ENCODE measurements around the gene CRY2.

The CRY2 gene

GRCh38 chr11:45917623-45918330, 70.5 kb downstream of the CRY2 start, which contains the start of gene PEX16:
TSS of gene PEX16 (minus strand) at chr11:45917877. CDS start at chr11:45917811, 66 bp downstream.
- TF ChIP-seq GATA3 (IDR thresholded peaks at IDR 0.05; ENCODE audit: low read depth, low read length) (no peak), GATA2 (IDR thresholded peaks at IDR 0.05; ENCODE audit: low read depth, low read length) (no peak)

GRCh38 chr11:45918331-45918941, 71.2 kb downstream of the CRY2 start:
- TF ChIP-seq GATA2 (IDR thresholded peaks at IDR 0.05; ENCODE audit: low read depth, low read length) (no peak), GATA3 (IDR thresholded peaks at IDR 0.05; ENCODE audit: low read depth, low read length) (no peak)

GRCh38 chr11:45918962-45919675, 71.8 kb downstream of the CRY2 start:
- TF ChIP-seq GATA3 (IDR thresholded peaks at IDR 0.05; ENCODE audit: low read depth, low read length) (no peak), GATA2 (IDR thresholded peaks at IDR 0.05; ENCODE audit: low read depth, low read length) (no peak)

- TF ChIP-seq GATA3 (IDR thresholded peaks at IDR 0.05; ENCODE audit: low read depth, low read length) (no peak), GATA2 (IDR thresholded peaks at IDR 0.05; ENCODE audit: low read depth, low read length) (no peak)
Measured at GRCh38 chr11:45919806-45920530, 72.7 kb downstream of the CRY2 start.

GRCh38 chr11:45920531-45921477, 73.5 kb downstream of the CRY2 start:
- no peak for TF ChIP-seq GATA2 (IDR thresholded peaks at IDR 0.05; ENCODE audit: low read depth, low read length)
- no peak for TF ChIP-seq GATA3 (IDR thresholded peaks at IDR 0.05; ENCODE audit: low read depth, low read length)

- TF ChIP-seq GATA2 (IDR thresholded peaks at IDR 0.05; ENCODE audit: low read depth, low read length) (no peak), GATA3 (IDR thresholded peaks at IDR 0.05; ENCODE audit: low read depth, low read length) (no peak)
Measured at GRCh38 chr11:45921561-45922424, 74.5 kb downstream of the CRY2 start.

GRCh38 chr11:45922425-45923082, 75.3 kb downstream of the CRY2 start, which contains the start of gene LARGE2:
TSS of gene LARGE2 (plus strand) at chr11:45922656. CDS start at chr11:45922883, 227 bp downstream.
- TF ChIP-seq GATA2 (IDR thresholded peaks at IDR 0.05; ENCODE audit: low read depth, low read length) (no peak), GATA3 (IDR thresholded peaks at IDR 0.05; ENCODE audit: low read depth, low read length) (no peak)

- TF ChIP-seq GATA2 (IDR thresholded peaks at IDR 0.05; ENCODE audit: low read depth, low read length) = no peak
- TF ChIP-seq GATA3 (IDR thresholded peaks at IDR 0.05; ENCODE audit: low read depth, low read length) = no peak
Measured at GRCh38 chr11:45924036-45924915, 77.0 kb downstream of the CRY2 start.

GRCh38 chr11:45924927-45925326, 77.7 kb downstream of the CRY2 start:
- no peak for TF ChIP-seq GATA2 (IDR thresholded peaks at IDR 0.05; ENCODE audit: low read depth, low read length)
- TF ChIP-seq GATA3 (IDR thresholded peaks at IDR 0.05; ENCODE audit: low read depth, low read length) = no peak

- TF ChIP-seq GATA2 (IDR thresholded peaks at IDR 0.05; ENCODE audit: low read depth, low read length) = no peak
- no peak for TF ChIP-seq GATA3 (IDR thresholded peaks at IDR 0.05; ENCODE audit: low read depth, low read length)
Measured at GRCh38 chr11:45925550-45925949, 78.3 kb downstream of the CRY2 start.

- TF ChIP-seq GATA2 (IDR thresholded peaks at IDR 0.05; ENCODE audit: low read depth, low read length) = no peak
- TF ChIP-seq GATA3 (IDR thresholded peaks at IDR 0.05; ENCODE audit: low read depth, low read length) = no peak
Measured at GRCh38 chr11:45926001-45926401, 78.7 kb downstream of the CRY2 start.

Measured in SH-SY5Y (cell line).